K562 (cell line): ENCODE results near the gene CACNA2D3. TPM values are rescaled to one million over a fixed set of nuclear protein-coding genes. Genes with fewer than 3 reads are reported as not detected.

Experiments used
- ATAC-seq: fragments of 200-7000 bp; cut with Tn5 transposase; 3 replicates; pipeline ENCODE4 v1.9.1; 2020; ENCODE audit warnings: moderate library complexity
- BruUV-seq: library from RNA; stranded (reverse); fragments of 400-500 nt; replicated peaks from 2 replicates; lab custom pipeline; 2021; lab: Mats Ljungman, UMichigan
- CTCF ChIA-PET: fragments of 300-600 bp; formaldehyde crosslinking; extraction: SDS; loops from one replicate; lab custom pipeline; 2021; ENCODE audit warnings: low intra/inter-chr PET ratio; lab: Yijun Ruan, JAX
- POLR2A ChIA-PET: fragments of 300-600, 350-650 bp; sonication (Branson Sonifier 250); formaldehyde crosslinking; extraction: SDS; loops from one replicate; lab custom pipeline; 2021; ENCODE audit warnings: antibody characterized with exemption, inconsistent platforms; lab: Yijun Ruan, JAX
- DNase-seq, 4 experiments: peaks; one replicate each; pipeline versions ENCODE4 v3.0.0 to v3.0.0-alpha.2; 2011 to 2018; ENCODE audit warnings: low spot score in 3 of 4, mixed read lengths in 3 of 4; ENCODE audit errors: extremely low read depth in 1 of 4
- FAIRE-seq: peaks from 2 replicates; lab custom pipeline; 2011; peaks lifted over from hg19 to GRCh38; lab: Jason Lieb, UNC
- H2AFZ ChIP-seq: 2 replicates; pipeline ENCODE4 v1.6.0; 2011; ENCODE audit warnings: low read depth, low read length, control low read depth, inconsistent platforms
- H3K27ac ChIP-seq: fragments of 200-600 bp; 3 replicates; pipeline ENCODE4 v1.8.0; 2011; ENCODE audit warnings: low read depth, mild to moderate bottlenecking, control low read depth, inconsistent platforms, low read length, moderate library complexity, mixed read lengths; ENCODE audit errors: extremely low read depth
- H3K27me3 ChIP-seq, 2 experiments: fragments of 300-600 bp in 1 of 2; 2 replicates in 1 of 2; 3 replicates in 1 of 2; pipeline versions ENCODE4 v1.6.0 to v1.8.0; 2011; ENCODE audit warnings: inconsistent platforms in 2 of 2, low read length in 2 of 2, mild to moderate bottlenecking in 1 of 2, mixed read lengths in 1 of 2, moderate library complexity in 1 of 2; ENCODE audit not compliant: control insufficient read depth in 2 of 2, insufficient read depth in 2 of 2
- H3K36me3 ChIP-seq: fragments of 300-600 bp; 3 replicates; pipeline ENCODE4 v1.8.0; 2011; ENCODE audit warnings: mild to moderate bottlenecking, low read length, inconsistent platforms; ENCODE audit not compliant: control insufficient read depth, insufficient read depth
- H3K4me1 ChIP-seq, 2 experiments: fragments of 200-600 bp in 1 of 2; replicated peaks in 1 of 2; 2 replicates in 1 of 2; 3 replicates in 1 of 2; pipeline versions ENCODE4 v1.5.1 to v1.8.0; 2011; ENCODE audit warnings: inconsistent platforms in 2 of 2, low read length in 2 of 2, mild to moderate bottlenecking in 1 of 2, mixed read lengths in 1 of 2, moderate library complexity in 1 of 2; ENCODE audit not compliant: control insufficient read depth in 2 of 2, insufficient read depth in 2 of 2
- H3K4me2 ChIP-seq: 2 replicates; pipeline ENCODE4 v1.6.1; 2011; ENCODE audit warnings: low read length, control low read depth, inconsistent platforms, mixed read lengths; ENCODE audit not compliant: insufficient read depth
- H3K4me3 ChIP-seq: fragments of 200-600 bp; sonication (generic), shearing (Covaris generic); 2 replicates; pipeline ENCODE4 v1.5.1; 2016; ENCODE audit warnings: control low read depth, inconsistent platforms
- H3K79me2 ChIP-seq: fragments of 200-600 bp; 3 replicates; pipeline ENCODE4 v1.8.0; 2011; ENCODE audit warnings: low read length, inconsistent platforms; ENCODE audit not compliant: control insufficient read depth, insufficient read depth
- H3K9ac ChIP-seq, 2 experiments: 2 replicates each; pipeline versions ENCODE4 v1.6.0 to v1.6.1; 2011; ENCODE audit warnings: low read depth in 2 of 2, low read length in 2 of 2, control low read depth in 1 of 2, inconsistent platforms in 1 of 2, mild to moderate bottlenecking in 1 of 2, mixed read lengths in 1 of 2; ENCODE audit not compliant: insufficient read depth in 1 of 2
- H3K9me1 ChIP-seq: one replicate; pipeline ENCODE4 v1.6.0; 2011; ENCODE audit warnings: inconsistent platforms, mild to moderate bottlenecking, low read length, moderate library complexity; ENCODE audit not compliant: control insufficient read depth, insufficient read depth
- H3K9me3 ChIP-seq: replicated peaks from 2 replicates; pipeline ENCODE4 v1.5.1; 2011; ENCODE audit warnings: low read depth, low read length, inconsistent platforms; ENCODE audit not compliant: control insufficient read depth, insufficient read depth
- H4K20me1 ChIP-seq: replicated peaks from 2 replicates; pipeline ENCODE4 v1.6.1; 2011; ENCODE audit warnings: low read length, inconsistent platforms, mixed read lengths; ENCODE audit not compliant: control insufficient read depth, insufficient read depth
- BHLHE40 ChIP-seq: IDR thresholded peaks from 2 replicates; pipeline ENCODE4 v1.6.1; 2011; ENCODE audit warnings: low read length, improper control_type of control experiment
- E2F3 ChIP-seq: fragments of 250-450 bp; sonication (Bioruptor Pico); IDR thresholded peaks from 2 replicates; pipeline ENCODE4 v1.4.0; 2020; ENCODE audit warnings: mild to moderate bottlenecking
- KDM4B ChIP-seq, 2 experiments: fragments of 450-650 bp in 1 of 2; sonication (generic) in 1 of 2; IDR thresholded peaks; 2 replicates each; pipeline ENCODE4 v1.6.1; 2016 to 2017; ENCODE audit warnings: borderline replicate concordance in 2 of 2, antibody characterized with exemption in 1 of 2, low read depth in 1 of 2, mild to moderate bottlenecking in 1 of 2
- PRMT5 ChIP-seq: sonication (generic); formaldehyde crosslinking; IDR thresholded peaks from 2 replicates; pipeline ENCODE4 v1.5.0; 2020; ENCODE audit warnings: missing genetic modification reagents
- RAD51 ChIP-seq: fragments of 450-650 bp; IDR thresholded peaks from 2 replicates; pipeline ENCODE4 v1.7.1; 2016; ENCODE audit warnings: low read depth, mild to moderate bottlenecking, borderline replicate concordance
- U2AF1 ChIP-seq: fragments of 200-400 bp; formaldehyde crosslinking; optimal IDR thresholded peaks from 2 replicates; pipeline ENCODE3; 2017; ENCODE audit warnings: mild to moderate bottlenecking, low read depth, low read length, moderate library complexity
- YBX1 ChIP-seq: fragments of 450-650 bp; IDR thresholded peaks from 2 replicates; pipeline ENCODE4 v1.7.1; 2016; ENCODE audit warnings: mild to moderate bottlenecking
- ZFP1 ChIP-seq: fragments of 450-650 bp; formaldehyde crosslinking; IDR thresholded peaks from 2 replicates; pipeline ENCODE4 v1.4.0; 2020; ENCODE audit warnings: mild to moderate bottlenecking, mixed read lengths
- WGBS: fragments of 100-300 bp; shearing (Covaris generic); methylation state at CpG from one replicate; pipeline ENCODE4 v1.1.6; 2016; ENCODE audit warnings: low coverage, mixed read lengths; ENCODE audit not compliant: insufficient coverage; ENCODE audit errors: missing lambda C conversion rate; 5-methylcytosine and 5-hydroxymethylcytosine counted together
- in situ Hi-C: fragments of 300-500 bp; cut with MboI; formaldehyde crosslinking; loops from 4 replicates; pipeline ENCODE4 v1.15.0; 2018; ENCODE audit warnings: inconsistent platforms, mixed read lengths
- intact Hi-C: fragments of 100-400 bp; cut with micrococcal nuclease; formaldehyde crosslinking; loops from 2 replicates; pipeline ENCODE4 v1.14.2; 2022
- polyA plus RNA-seq, 8 experiments: library from polyadenylated mRNA; depleted of rRNA in 4 of 8; stranded (reverse) in 5 of 8; unstranded in 3 of 8; fragments of >200 nt; fragmentation: Nextera tagmentation in 2 of 8; fragmentation: Illumina TruSeq in 1 of 8; extraction: Ambion mirVana in 2 of 8; extraction: Trizol in 1 of 8; gene quantifications; 2 replicates each; pipeline versions ENCODE4 v1.2.1 to v1.2.3, GENCODE V29; 2011 to 2014; ENCODE audit warnings: inconsistent platforms in 1 of 8, missing spikeins in 1 of 8
- total RNA-seq, 7 experiments: library from RNA; depleted of rRNA in 6 of 7; stranded (reverse); fragments of >200 nt in 6 of 7; fragmentation: Illumina TruSeq in 2 of 7; extraction: Trizol in 2 of 7; gene quantifications; 2 replicates each; pipeline versions ENCODE4 v1.2.1 to v1.2.3, GENCODE V29; 2011 to 2021; ENCODE audit warnings: low replicate concordance in 1 of 7
- TF ChIP-seq, protein P1 (sequence below), 3 experiments: IDR thresholded peaks in 2 of 3; conservative IDR thresholded peaks in 1 of 3; 2 replicates each; pipeline ENCODE4 v1.5.1; 2011 to 2012; ENCODE audit warnings: low read length in 3 of 3, mild to moderate bottlenecking in 3 of 3, control low read depth in 2 of 3, improper control_type of control experiment in 1 of 3, inconsistent platforms in 1 of 3, low read depth in 1 of 3, mixed read lengths in 1 of 3, moderate library complexity in 1 of 3; ENCODE audit not compliant: insufficient read depth in 2 of 3

The CACNA2D3 gene
- total and polyA plus RNA-seq, 9 of the 15 experiments (the other 6 are each of a cell fraction or from before 2014, with no cell fraction given): 0.01 TPM; not detected in 8

GRCh38 chr3:54533856-54534255 is 411.5 kb downstream of the CACNA2D3 start:
- Histone ChIP-seq H3K9me1 (no peaks in the 10 kb centered on the region), H3K4me1 (no peaks in the 10 kb centered on the region), H3K9me3 (no peaks in the 10 kb centered on the region), H3K79me2 (no peaks in the 10 kb centered on the region), H3K27me3 (no peaks in the 10 kb centered on the region; a peak in 1 of 5 replicates), H3K4me3 (no peak overlapping the region), H2AFZ (no peak overlapping the region), H3K36me3 (no peaks in the 10 kb centered on the region), H3K27ac (no peak overlapping the region), H3K4me2 (no peak overlapping the region), H4K20me1 (no peaks in the 10 kb centered on the region; the same call in 1 of the 2 replicates), H3K9ac (no peak overlapping the region)
- ATAC-seq: no peak
- CTCF ChIA-PET: no interaction called here
- BruUV-seq: no TSS peak
- FAIRE-seq: no peak
- POLR2A ChIA-PET: no interaction called here
- no peak for TF ChIP-seq ZFP1 (CRISPR knock-in tag)
- TF ChIP-seq, protein P1, sequence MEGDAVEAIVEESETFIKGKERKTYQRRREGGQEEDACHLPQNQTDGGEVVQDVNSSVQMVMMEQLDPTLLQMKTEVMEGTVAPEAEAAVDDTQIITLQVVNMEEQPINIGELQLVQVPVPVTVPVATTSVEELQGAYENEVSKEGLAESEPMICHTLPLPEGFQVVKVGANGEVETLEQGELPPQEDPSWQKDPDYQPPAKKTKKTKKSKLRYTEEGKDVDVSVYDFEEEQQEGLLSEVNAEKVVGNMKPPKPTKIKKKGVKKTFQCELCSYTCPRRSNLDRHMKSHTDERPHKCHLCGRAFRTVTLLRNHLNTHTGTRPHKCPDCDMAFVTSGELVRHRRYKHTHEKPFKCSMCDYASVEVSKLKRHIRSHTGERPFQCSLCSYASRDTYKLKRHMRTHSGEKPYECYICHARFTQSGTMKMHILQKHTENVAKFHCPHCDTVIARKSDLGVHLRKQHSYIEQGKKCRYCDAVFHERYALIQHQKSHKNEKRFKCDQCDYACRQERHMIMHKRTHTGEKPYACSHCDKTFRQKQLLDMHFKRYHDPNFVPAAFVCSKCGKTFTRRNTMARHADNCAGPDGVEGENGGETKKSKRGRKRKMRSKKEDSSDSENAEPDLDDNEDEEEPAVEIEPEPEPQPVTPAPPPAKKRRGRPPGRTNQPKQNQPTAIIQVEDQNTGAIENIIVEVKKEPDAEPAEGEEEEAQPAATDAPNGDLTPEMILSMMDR (IDR thresholded peaks at IDR 0.05 in 2 of 3, conservative IDR thresholded peaks at IDR 0.05 in 1 of 3; ENCODE audit: insufficient read depth in 2 of 3, low read depth in 1 of 3, low read length in 3 of 3): peak in 2 of 3 experiments; percentile 10 to 12; a peak in 1 of 6 replicates
- 0% methylated on average over 4 of the region's 4 CpGs for WGBS
- in situ Hi-C loops: no loop called here
- DNase-seq: peak in 1 of 4 experiments; percentile 2
- intact Hi-C loops: no loop called here

- Histone ChIP-seq H3K79me2 (no peaks in the 10 kb centered on the region), H3K9ac (no peak overlapping the region), H3K4me2 (no peak overlapping the region), H3K27ac (no peak overlapping the region), H3K4me3 (no peak overlapping the region), H2AFZ (no peak overlapping the region), H3K4me1 (no peaks in the 10 kb centered on the region), H3K9me1 (no peaks in the 10 kb centered on the region), H3K36me3 (no peaks in the 10 kb centered on the region), H3K27me3 (no peaks in the 10 kb centered on the region), H4K20me1 (no peaks in the 10 kb centered on the region; the same call in 1 of the 2 replicates), H3K9me3 (no peaks in the 10 kb centered on the region)
- ChIA-PET CTCF (no interaction called here), POLR2A (no interaction called here)
- no TSS peak for BruUV-seq
- intact Hi-C loops: no loop called here
- 0% methylated on average over 1 of the region's 1 CpG for WGBS
- DNase-seq: no peak
- no peak for FAIRE-seq
- no peak for ATAC-seq
- in situ Hi-C loops: no loop called here
- TF ChIP-seq RAD51 (no peak), E2F3 (CRISPR knock-in tag) (no peak), PRMT5 (CRISPR knock-in tag) (no peak), YBX1 (no peak), U2AF1 (no peak), KDM4B (IDR thresholded peaks at IDR 0.05; ENCODE audit: borderline replicate concordance in 2 of 2, low read depth in 1 of 2) (no peak), BHLHE40 (no peak)
Measured at GRCh38 chr3:54535619-54536018, 413.3 kb downstream of the CACNA2D3 start.
